ENCODE data around the gene MMP25.
A peak's percentile ranks its signal among the peaks of the same experiment; 100 is the strongest.

MMP25 gene, protein sequence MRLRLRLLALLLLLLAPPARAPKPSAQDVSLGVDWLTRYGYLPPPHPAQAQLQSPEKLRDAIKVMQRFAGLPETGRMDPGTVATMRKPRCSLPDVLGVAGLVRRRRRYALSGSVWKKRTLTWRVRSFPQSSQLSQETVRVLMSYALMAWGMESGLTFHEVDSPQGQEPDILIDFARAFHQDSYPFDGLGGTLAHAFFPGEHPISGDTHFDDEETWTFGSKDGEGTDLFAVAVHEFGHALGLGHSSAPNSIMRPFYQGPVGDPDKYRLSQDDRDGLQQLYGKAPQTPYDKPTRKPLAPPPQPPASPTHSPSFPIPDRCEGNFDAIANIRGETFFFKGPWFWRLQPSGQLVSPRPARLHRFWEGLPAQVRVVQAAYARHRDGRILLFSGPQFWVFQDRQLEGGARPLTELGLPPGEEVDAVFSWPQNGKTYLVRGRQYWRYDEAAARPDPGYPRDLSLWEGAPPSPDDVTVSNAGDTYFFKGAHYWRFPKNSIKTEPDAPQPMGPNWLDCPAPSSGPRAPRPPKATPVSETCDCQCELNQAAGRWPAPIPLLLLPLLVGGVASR

DNA sequence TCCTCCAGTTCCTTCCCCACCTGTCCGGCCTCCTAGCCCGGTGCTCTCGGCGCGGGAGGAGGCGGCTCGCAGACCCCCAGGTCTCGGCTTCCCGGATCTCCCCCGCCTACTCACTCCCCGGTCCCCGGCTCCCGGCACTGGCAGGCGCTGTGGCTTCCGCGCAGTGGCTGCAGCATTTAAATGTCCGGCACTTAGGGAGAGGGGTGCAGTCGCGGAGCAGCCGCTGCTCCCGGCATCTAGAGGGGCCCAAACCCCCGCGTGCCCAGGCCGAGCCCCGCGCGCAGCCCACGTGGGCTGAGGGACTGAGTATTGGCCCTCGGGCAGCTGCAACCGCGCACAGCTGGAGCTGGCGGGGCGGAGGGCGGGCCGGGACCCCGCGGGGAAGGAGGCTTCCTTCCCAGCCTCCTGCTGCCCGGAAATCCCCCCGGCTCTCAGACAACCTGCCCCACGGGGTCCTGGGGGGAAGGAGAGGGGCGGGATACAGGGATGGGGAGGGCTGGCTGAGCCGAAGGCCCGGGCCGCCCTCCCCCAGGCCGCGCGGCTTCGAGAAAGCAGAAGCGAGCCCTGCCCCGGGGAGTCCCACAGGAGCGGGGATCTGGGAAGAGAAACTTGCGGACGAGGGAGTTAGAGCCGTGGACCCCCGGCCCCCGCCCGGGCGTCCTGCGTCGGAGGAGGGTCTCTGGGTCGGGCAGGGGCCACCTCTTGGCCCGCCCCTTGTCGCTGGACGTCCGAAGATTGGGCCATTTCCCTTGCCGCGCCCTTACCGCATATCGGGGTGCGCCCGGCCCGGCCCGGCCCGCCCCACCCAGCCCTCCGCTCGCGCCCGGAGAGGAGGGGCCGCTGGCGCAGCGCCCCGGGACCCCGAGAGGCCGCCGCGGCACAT is at the start of gene MMP25:
MMP25 (plus strand) TSS at position 804 of the 883 bp plus-strand sequence. CDS start 357 bp downstream, outside the sequence.
- Mint-ChIP-seq H3K4me3 (peak within 1 kb of the TSS; percentile 76), H3K9me3 (no peaks in the 10 kb centered on the region), H3K27ac (peak within 1 kb of the TSS; percentile 68), H3K36me3 (peaks cover 30% of the 10 kb centered on the region), H3K4me1 (peaks cover 26% of the 10 kb centered on the region)
- DNase-seq (ENCODE audit: low spot score in 2 of 2) (peak in 1 of 2 donors; percentile 75), ATAC-seq (peak; percentile 57)

DNA sequence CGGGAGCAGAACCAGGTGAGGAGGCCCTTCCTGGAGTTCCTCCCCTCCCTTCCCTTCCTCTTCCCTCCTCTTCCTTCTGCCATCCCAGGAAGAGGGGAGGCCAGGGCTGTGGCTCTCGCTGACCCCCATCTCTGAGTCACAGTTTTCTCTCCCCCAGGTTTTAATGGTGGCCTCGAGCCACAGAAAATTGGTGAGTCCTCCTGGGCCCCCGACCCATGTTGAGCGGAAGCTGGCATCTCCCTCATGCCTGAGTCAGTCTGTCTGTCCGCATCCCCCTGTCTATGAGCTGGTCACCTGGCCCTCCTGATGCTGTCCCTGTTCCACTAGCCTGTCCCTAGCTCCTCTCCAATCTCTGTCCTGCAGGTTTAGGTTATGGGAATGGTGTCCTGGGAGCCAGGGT is 46.4 kb upstream of the MMP25 start:
- no peaks in the 10 kb centered on the region for H3K9me3 Mint-ChIP-seq
- no peak overlapping the region for H3K27ac Mint-ChIP-seq
- no peak overlapping the region for H3K4me3 Mint-ChIP-seq
- ATAC-seq (no peak), DNase-seq (ENCODE audit: low spot score in 2 of 2) (no peak)
- peaks cover 6% of the 10 kb centered on the region for H3K36me3 Mint-ChIP-seq
- no peaks in the 10 kb centered on the region for H3K4me1 Mint-ChIP-seq

DNA sequence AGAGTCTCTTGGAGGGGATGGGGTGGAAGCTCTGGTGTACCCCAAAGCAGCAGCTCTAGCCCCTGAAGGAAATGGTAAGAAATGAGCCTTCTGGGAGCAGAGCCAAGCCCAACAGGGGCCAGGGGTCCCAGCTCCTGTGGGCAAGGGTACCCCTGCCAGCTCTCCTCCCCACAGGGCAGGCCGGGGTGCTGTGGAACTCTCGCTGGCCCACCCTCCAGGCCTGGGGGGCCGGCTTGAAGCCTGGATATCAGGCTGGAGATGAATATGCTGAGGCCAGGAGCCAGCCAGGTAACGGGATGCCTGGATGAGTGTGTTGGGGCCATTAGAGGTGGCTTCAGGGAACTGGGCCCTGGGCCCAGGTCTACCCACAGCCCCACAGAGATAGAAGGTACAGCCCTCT is 45.8 kb upstream of the MMP25 start:
- Mint-ChIP-seq H3K36me3 (peaks cover 6% of the 10 kb centered on the region), H3K9me3 (no peaks in the 10 kb centered on the region), H3K27ac (no peak overlapping the region), H3K4me3 (no peak overlapping the region), H3K4me1 (no peaks in the 10 kb centered on the region)
- no peak for ATAC-seq
- no peak for DNase-seq (ENCODE audit: low spot score in 2 of 2)

DNA sequence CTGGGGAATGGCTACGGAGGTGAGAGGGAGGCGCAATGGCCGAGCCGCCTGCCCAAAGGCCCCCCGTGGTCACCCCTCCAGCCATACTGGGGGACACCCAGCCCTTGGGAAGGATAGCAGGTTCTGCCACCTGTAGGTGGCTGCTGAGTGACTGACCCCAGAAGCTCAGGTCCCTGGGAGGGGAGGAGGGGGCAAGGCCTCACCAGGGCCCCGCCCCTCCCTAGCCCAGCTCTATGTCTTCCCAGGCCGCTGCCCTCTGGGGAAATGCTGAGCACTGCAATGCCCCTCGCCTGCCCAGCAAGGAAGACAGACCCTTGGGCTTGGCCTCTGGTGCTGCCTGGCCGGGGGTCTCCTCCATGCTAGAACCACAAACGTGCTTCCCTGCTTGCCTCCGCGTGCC is 45.0 kb upstream of the MMP25 start:
- H3K4me1 Mint-ChIP-seq: no peaks in the 10 kb centered on the region
- no peak for ATAC-seq
- H3K36me3 Mint-ChIP-seq: peaks cover 6% of the 10 kb centered on the region
- no peaks in the 10 kb centered on the region for H3K9me3 Mint-ChIP-seq
- H3K4me3 Mint-ChIP-seq: no peak overlapping the region
- DNase-seq (ENCODE audit: low spot score in 2 of 2): no peak
- H3K27ac Mint-ChIP-seq: no peak overlapping the region

DNA sequence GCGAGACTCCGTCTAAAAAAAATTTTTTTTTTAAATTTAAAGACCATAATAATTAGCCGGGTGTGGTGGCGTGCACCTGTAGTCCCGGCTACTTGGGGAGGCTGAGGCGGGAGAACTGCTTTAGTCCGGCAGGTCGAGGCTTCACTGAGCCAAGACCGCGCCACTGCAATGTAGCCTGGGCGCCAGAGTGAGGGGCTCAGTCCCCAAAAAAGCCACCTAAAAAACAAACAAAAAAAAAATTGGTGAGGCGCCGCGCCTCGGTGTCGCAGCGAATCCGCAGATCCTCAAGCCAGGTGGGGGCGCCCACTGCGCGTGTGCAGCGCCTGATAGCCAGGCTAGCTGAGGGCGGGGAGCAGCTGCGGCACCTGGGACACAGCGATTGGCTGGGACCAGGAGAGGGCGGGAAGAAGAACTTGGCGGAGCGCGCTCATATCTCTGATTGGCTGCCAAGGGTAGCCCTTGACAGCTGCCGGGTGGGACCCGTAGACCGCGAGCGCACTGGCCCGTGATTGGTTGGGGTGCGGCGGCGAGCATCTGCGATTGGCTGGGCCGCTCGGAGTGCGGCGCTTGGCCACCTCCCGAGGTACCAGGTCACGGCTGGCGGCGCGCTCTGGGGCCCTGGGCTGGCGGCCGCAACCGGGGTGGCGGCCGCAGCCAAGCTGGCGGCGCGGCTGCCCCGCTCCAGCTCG is 42.6 kb upstream of the MMP25 start:
- peak overlapping the region; percentile 34 for H3K27ac Mint-ChIP-seq
- H3K9me3 Mint-ChIP-seq: no peaks in the 10 kb centered on the region
- H3K4me1 Mint-ChIP-seq: peaks cover 23% of the 10 kb centered on the region
- peak; percentile 87 to 97 for DNase-seq (ENCODE audit: low spot score in 2 of 2)
- peaks cover 6% of the 10 kb centered on the region for H3K36me3 Mint-ChIP-seq
- peak overlapping the region; percentile 56 for H3K4me3 Mint-ChIP-seq
- ATAC-seq: peak; percentile 98

DNA sequence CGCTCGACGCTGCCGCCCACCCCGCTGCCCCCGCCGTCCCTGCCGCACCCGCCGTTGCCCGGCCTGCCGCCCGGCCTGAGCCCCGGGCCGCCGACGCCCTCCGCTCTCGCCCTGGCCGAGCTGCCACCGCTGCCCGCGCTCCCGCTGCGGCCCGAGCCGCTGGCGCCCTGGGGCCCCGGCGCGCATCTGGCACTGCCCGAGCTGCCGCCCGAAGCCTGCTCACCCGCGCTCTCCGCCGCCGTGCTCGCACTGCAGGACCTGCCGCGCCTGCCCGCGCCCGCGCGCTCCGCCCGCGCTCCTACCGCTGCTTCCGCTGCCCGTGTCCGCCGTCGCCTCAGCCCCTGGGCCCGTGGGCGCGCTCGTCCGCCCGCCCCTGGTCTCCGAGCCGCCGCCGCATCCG is 42.0 kb upstream of the MMP25 start:
- Mint-ChIP-seq H3K36me3 (peaks cover 6% of the 10 kb centered on the region), H3K9me3 (no peaks in the 10 kb centered on the region), H3K4me1 (peaks cover 23% of the 10 kb centered on the region), H3K27ac (no peak overlapping the region), H3K4me3 (peak overlapping the region; percentile 60)
- DNase-seq (ENCODE audit: low spot score in 2 of 2): no peak
- peak; percentile 47 for ATAC-seq

DNA sequence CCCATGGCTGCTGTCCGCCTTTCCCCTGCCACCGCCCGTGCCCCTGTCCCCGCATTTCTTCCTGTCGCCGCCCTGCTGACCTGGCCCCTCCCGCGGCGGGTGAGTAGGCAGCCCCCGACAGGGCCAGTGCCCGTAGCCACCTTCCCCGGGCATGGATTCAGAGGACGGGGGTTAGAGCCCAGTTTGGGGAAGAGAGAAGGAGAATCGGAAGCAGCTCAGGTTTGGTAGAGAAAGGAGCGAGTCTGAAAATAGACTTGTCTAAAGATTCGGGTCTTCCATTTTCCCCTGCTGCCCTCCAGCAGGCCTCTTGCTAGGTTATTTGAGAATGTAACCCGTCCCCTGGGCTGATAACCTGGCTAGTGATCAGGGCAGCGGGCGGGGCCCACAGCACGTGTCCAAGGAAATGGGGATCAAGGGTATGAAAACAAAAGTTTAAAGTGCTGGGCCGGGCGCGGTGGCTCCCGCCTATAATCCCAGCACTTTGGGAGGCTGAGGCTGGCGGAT is 41.5 kb upstream of the MMP25 start:
- Mint-ChIP-seq H3K27ac (no peak overlapping the region), H3K36me3 (peaks cover 6% of the 10 kb centered on the region), H3K4me3 (peak overlapping the region; percentile 60), H3K4me1 (peaks cover 23% of the 10 kb centered on the region), H3K9me3 (no peaks in the 10 kb centered on the region)
- ATAC-seq (no peak), DNase-seq (ENCODE audit: low spot score in 2 of 2) (no peak)

DNA sequence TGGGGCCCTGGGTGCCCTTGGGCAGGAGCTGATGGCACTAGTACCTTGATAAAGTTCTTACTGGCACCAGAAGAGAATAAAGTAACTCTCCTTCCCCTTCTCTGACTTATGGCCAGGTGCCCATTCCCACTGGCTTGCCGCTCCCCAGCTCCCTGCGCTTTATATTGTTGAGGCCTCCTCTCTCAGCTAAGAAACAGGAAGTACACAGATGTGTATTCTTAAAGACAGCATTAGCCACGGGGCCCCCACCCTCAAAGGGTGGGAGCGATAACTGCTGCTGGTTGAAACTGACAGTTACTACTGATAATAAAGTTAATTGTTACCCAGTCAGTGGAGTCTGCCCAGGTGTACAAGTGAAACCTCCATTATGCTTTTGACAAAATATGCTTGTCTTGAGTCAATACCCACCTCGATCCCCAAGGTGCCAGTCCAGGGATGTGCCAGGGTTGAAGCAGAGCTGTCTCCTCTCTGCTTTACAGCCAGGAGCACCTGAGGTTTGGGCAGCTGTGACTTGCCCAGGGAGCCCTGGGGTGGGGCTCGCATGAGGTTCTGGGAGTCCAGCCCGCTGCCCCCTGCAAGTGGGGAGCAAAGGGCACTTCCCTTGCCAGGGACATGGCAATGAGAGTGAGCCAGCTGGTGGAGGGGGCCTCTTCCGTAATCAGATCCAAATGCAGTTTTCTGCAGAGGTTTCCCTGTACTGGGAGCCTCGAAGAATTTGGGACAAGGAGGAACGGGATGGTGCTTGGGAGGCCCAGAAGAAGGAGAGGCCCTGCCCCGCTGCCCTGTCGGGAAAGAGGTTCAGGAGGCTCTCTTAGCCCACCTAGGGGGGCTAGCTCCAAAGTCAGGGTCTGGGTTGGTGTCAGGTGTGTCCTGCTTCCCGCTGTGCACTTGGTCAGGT is 39.1 kb upstream of the MMP25 start:
- Mint-ChIP-seq H3K4me3 (peak overlapping the region; percentile 47), H3K27ac (peak overlapping the region; percentile 78)

DNA sequence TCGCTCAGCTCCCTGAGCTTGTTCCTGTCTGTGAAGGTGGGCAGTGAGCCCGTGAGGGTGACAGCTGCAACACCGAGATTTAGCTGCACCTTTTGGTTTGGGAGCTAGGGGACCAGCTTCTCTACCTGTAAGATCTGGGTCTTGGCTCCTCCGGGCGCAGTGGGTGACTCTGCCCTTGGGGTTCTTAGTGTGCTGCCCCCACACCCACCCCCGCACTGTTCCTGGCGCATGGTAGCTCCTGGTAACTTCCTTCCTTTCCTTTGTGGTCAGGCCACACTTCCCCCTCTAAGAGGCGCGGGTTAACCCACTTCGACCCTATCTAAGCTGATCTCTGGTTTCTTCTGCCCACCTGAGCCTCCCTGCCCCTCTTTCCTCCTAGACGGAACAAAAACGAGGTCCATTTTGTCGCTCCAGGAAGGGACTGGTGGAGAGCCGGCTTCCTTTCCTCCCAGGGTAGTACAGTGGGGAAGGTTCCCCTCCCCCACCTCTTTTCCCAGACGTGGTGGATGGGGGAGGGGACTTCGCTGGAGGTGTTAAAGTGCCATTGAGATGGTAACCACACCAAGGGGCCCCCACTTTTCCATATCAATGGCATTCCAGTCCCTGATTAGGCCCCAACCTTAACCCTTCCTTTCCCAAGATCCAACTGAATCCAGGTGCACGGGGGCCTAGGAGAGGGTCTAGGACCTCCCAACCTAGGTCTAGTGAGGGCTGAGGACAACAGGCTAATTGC is 38.2 kb upstream of the MMP25 start:
- no peak for ATAC-seq
- Mint-ChIP-seq H3K4me3 (peak overlapping the region; percentile 47), H3K27ac (peak overlapping the region; percentile 78), H3K36me3 (peaks cover 6% of the 10 kb centered on the region), H3K9me3 (no peaks in the 10 kb centered on the region), H3K4me1 (peaks cover 23% of the 10 kb centered on the region)
- DNase-seq (ENCODE audit: low spot score in 2 of 2): no peak

More for the DNA sequence above, 39.1 kb upstream of the MMP25 start:
- no peak for ATAC-seq
- no peak for DNase-seq (ENCODE audit: low spot score in 2 of 2)
- Mint-ChIP-seq H3K9me3 (no peaks in the 10 kb centered on the region), H3K36me3 (peaks cover 6% of the 10 kb centered on the region), H3K4me1 (peaks cover 23% of the 10 kb centered on the region)

DNA sequence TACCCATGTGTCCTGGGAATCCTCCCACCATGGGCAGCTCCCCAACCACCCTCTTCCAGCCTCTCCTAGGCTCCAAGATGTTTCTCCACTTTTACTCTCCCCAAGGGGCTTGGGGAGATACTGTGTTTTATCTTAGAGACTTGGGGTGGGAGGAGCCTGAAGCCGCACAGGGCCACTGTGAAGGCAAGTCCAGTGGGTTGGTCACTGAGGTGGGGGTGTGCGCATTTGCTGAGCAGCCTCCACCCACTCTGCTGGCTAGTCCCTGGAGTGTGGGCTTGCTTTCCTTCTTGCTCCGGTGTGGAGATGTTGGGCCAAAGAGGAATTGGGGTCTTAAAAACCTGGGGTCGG is 37.7 kb upstream of the MMP25 start:
- DNase-seq (ENCODE audit: low spot score in 2 of 2): no peak
- Mint-ChIP-seq H3K27ac (no peak overlapping the region), H3K36me3 (peaks cover 5% of the 10 kb centered on the region), H3K9me3 (no peaks in the 10 kb centered on the region), H3K4me3 (peak overlapping the region; percentile 47), H3K4me1 (peaks cover 23% of the 10 kb centered on the region)
- ATAC-seq: no peak

DNA sequence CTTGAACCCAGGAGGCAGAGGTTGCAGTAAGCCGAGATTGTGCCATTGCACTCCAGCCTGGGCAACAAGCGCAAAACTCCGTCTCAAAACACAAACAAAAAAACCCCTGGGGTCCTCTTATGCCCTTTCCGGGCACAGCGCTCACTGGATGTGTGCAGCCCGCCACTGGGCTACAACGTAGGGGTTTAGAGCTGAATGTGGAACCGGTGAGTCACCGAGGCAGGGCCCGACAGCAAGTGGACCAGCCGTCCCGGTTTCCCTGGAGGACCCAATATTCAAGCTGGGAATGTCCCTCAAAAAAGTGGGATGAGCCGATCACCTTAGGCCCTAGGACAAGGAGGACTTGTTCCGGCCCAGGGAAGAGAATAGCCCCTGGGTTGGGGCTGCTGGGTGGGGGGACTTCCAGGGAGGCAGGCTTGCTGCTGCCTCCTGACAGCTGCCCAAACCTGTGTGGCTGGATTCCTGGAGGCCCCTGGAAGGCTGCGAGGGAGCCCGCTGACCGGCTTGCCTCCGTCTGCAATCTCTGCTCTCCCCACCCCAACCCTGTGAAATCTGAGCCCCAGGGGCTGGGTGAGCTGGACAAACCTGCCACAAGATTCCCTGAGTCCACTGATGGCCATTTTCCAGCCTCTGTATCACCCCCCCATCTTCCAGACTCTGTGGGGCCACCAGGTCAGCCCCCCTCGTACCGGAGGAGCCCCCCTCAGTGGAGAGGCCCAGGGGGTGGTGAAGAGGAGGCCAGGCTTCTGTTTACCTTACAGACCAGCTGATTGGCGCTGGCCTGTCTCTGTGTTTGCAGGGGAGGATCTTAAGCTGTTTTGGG is 36.6 kb upstream of the MMP25 start:
- Mint-ChIP-seq H3K4me3 (no peak overlapping the region), H3K27ac (no peak overlapping the region), H3K36me3 (no peaks in the 10 kb centered on the region), H3K4me1 (peaks cover 23% of the 10 kb centered on the region), H3K9me3 (no peaks in the 10 kb centered on the region)
- ATAC-seq (no peak), DNase-seq (ENCODE audit: low spot score in 2 of 2) (no peak)

DNA sequence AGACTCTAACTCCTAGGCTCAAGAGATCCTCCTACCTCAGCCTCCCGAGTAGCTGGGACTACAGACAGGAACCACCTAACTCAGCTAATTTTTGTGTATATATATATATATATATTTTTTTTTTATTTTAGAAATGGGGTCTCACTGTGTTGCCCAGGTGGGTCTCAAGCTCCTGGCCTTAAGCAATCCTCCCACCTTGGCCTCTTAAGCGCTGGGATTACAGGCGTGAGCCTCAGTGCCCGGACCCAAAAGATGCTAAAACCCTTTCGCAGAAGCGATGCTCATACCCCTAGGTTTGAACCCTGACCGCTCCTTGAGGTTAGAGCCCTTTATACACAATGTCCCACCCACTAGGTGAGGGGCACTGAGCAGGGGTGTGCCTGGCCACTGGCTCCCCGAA is 35.9 kb upstream of the MMP25 start:
- Mint-ChIP-seq H3K4me1 (peaks cover 23% of the 10 kb centered on the region), H3K9me3 (no peaks in the 10 kb centered on the region), H3K27ac (no peak overlapping the region), H3K36me3 (no peaks in the 10 kb centered on the region), H3K4me3 (no peak overlapping the region)
- DNase-seq (ENCODE audit: low spot score in 2 of 2): no peak
- no peak for ATAC-seq

DNA sequence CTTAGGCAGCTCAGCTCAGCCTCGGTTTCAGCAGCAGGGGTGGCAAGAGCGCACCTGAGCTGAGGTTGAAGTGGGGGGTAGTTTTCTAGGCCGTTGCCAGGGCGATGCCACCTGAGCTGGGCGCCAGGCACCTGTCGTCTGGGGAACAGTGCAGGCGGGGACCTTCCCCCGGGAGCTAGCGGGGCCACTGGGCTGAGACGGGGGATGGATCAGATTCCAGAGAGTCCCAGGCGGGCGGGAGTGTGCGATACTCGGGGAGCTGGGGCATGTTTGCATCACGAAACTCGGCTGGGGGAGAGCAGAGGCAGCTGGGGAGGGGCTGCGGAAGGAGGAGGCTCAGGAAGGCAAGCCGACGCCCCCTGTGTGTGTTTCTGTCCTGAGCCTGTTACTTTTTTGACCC is 34.1 kb upstream of the MMP25 start:
- ATAC-seq (no peak), DNase-seq (ENCODE audit: low spot score in 2 of 2) (no peak)
- H3K4me3 Mint-ChIP-seq: no peak overlapping the region

More for the DNA sequence above, 34.1 kb upstream of the MMP25 start:
- Mint-ChIP-seq H3K27ac (no peak overlapping the region), H3K36me3 (no peaks in the 10 kb centered on the region), H3K9me3 (no peaks in the 10 kb centered on the region), H3K4me1 (peaks cover 15% of the 10 kb centered on the region)
